HG02678 (cell line): ENCODE data around the gene AATK.
"Not testable (repeated sequence)": the region's sequence is repeated elsewhere in the genome, so short reads cannot be mapped to it uniquely, and the experiment has no call there.

Source experiments
- ATAC-seq: cut with Tn5 transposase; IDR thresholded peaks from one replicate; pipeline ENCODE4 v1.9.1; 2021; ENCODE audit warnings: mild to moderate bottlenecking, moderate library complexity; ENCODE audit not compliant: unreplicated experiment

Gene AATK

DNA sequence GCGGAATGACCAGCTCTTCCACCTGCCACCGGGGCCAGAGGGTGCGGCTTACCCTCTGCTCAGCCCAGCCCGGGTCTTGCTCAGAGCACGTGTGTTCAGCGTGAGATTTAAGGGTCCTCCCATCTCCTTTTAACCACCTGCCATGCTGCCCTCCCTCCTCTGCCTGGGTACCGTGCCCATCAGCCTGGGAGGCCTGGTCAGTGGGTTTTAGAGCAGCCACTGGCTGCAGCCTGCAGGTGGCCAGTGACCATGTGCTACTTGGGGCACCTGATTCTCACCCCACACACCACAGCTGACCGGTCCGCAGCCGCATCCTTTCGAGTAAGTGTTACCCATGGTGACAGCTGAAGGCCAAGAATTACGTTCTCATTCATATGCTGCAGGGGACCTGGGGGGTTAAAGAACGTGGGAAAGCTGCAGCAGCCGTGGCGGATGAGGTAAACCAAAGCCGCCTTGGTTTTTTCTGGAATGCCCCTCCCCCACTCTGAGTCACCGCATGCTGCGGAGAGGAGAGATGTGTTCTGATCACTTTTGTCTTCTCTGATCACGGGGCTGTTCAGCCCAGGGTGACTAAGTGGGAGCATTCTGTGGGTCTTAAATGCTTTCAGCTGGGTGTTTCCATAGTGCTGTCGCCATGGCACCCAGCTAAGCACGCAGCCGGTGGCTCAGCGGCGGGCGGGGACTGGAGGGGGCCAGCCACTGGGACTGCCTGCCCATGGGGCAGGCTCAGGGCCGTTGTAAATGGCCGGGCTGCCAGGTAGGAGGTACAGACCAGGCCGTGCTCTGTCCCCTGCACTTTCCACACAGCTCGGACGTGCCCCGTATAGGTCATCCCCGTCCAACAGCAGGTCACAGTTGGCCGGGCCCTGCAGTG is 71.3 kb downstream of the AATK start:
- ATAC-seq = no peak

DNA sequence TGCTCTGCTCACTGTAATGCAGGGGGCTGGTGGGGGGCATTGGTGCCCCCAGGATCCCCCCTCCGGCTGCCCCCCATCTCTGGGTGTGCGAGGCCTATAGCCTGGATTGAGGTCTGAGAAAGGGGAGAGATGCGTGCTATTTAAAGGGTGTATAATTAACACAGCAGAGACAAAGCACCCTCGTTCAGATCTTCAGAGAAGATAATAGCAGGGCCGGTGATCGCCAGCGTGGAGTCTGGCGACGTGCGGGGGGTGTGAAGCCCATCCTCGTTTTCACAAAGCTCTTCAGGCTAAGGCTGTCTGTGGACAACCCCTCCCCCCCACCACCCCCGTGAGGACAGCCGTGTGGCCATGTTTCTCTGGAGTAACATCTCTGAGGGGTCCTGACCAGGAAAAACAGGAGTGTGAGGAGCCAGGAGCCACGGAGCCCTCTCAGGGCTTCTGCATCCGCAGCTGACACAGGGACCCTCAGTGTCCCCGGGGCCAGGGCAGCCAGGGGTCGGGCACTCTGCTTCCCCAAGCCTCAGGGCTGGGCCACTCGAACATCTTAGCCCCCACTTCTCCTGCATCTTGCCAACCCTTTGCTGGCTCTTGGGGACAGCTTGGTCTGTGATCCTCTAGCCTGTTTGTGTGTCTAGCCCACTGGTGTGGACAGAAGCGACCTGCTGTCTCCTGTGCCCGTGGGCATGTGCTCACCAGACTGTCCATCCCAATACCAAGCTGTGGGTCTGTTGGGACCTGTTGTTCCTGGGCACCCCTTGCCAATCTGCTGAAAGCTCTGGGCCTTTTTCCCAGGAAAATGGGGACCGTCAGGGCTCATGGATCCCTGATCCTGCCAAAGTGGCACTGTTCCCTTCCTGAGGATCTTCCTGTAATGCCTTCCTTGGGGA is 72.2 kb downstream of the AATK start:
- ATAC-seq = no peak

GRCh38 chr17:81092518-81093095 is 73.4 kb downstream of the AATK start:
- no peak for ATAC-seq

GRCh38 chr17:81091774-81092517 is 74.1 kb downstream of the AATK start:
- ATAC-seq = no peak

- ATAC-seq = no peak
These were observed 74.9 kb downstream of the AATK start for GRCh38 chr17:81091154-81091553.

- ATAC-seq = no peak
These were observed 75.5 kb downstream of the AATK start for GRCh38 chr17:81090361-81091136.

GRCh38 chr17:81086789-81087551 is 79.1 kb downstream of the AATK start:
- ATAC-seq = no peak

GRCh38 chr17:81085420-81085911 is 80.6 kb downstream of the AATK start:
- no peak for ATAC-seq

DNA sequence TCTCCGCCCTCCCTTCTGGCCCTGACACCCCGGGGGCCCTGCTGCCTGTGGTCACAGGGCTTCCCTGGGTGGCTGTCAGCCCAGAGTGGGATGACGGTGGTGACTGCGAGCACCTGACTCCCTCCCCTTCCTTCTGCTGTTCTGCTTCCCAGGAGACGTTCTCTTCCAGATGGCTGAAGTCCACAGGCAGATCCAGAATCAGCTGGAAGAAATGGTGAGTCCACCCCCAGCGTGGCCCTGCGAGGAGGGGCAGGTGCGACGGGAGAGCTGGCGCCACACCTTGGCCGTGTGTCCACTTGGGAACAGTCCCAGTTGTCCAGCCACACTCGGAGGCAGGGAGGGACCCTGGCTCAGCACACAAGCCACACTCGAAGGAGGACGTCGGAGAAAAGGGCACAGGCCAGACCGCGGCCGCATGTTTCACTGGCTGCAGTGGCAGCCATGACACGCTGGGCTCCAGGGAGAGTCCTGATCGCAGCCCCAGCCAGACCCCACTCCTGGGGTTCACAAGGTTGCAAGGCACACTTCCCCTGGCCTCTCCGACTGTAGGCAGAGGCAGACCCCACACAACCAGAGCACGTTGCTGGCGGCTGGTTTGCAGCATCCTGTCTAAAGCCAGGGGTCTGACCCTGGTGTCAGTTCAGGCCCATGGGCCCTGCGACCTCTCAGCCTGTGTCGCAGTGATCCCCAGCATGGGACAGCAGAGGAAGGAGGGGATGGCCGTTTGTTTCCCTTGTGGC is 81.2 kb downstream of the AATK start:
- ATAC-seq = no peak

DNA sequence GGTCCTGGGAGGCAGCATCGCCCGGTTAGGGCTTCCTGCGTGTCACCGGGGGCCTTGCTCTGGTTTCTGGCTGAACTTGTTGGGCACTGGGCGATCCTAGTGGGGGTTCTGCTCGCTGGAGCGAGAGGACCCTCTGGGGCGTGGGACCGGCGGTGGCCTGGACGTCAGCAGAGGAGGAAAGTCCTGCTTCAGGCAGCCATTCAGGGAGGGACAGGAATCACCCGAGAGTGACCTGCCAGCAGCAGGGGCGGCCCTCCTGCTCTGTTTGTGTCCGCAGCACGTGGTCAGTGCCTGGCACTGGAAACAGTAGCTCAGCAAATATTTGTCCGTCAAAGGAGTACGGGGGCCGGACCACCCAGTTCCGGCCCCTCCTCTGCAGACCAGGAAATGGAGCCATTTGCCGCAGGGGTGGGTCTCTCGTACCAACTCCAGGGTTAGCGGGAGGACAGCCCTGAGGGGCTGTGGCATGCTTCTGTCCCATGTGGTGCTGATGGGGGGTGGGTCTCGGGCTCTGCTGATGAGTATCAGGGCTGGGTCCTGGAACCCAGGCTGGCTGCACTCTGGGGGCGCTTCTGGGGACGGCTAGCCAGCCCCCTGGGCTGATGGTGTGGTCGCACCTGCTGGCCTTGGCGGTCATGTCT is 82.8 kb downstream of the AATK start:
- ATAC-seq = no peak

GRCh38 chr17:81082177-81083073 is 83.6 kb downstream of the AATK start:
- ATAC-seq = no peak

DNA sequence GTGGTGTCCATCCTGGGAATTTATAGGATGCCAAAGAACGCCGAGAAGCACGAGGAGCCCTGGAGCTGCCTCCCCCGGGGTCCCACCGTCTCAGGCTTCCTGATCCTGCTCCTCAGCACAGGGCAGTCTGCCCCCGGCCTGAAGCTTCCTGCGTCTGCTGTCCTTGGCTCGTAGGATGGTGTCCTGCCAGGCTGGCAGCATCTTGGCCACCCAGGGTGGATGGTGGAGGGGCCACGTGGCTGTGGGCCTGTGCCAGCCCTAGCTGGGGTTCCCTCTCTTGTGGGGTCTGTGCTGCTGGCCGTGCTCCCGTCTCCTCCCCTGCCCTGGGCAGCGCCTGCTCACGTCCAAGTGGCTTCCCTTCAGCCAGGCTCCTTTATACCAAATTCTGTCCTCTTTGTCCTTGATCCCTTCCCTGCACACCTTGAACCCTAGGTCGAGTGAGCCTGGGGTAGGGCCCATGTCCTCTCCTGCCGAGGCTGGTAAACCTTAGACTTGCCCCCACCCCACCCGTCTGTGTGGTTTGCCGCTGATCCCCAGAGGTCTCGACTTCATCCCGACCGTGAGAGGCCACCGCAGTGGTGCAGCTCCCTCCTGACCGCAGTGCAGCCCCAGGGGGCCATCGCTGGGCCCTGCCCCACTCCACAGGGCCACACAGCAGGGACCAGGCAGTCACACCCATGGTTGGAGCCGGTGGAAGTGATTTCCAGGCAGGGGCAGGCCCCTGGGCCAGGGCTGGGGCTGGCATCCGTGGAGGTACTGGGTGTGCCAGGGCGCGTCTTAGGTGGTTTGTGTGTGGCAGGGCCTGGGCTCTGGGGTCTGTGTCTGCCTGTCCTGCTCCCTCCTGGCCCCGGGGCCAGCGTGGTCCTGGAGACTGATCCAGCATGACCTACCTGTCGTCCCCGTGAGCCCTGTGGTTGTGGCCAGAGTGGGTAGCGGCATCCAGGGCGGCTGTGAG is 84.5 kb downstream of the AATK start:
- ATAC-seq = no peak

GRCh38 chr17:81080019-81080418 is 86.0 kb downstream of the AATK start:
- ATAC-seq = no peak

- ATAC-seq = not testable (repeated sequence)
These were observed 87.8 kb downstream of the AATK start for GRCh38 chr17:81078026-81078913.
